H1 (cell line): ENCODE measurements around the gene CELSR3.

Source experiments
- CBX8 ChIP-seq: fragments of 300-800, 300-1000 bp; sonication (generic); IDR thresholded peaks from 2 replicates; pipeline ENCODE4 v1.7.1; 2016; ENCODE audit warnings: low read depth, low read length, borderline replicate concordance
- EZH2 ChIP-seq: fragments of 200-600 bp; sonication (generic); IDR thresholded peaks from 2 replicates; pipeline ENCODE4 v1.7.1; 2012; ENCODE audit warnings: low read depth, mild to moderate bottlenecking, moderate library complexity, low read length, inconsistent platforms; ENCODE audit not compliant: severe bottlenecking
- GABPA ChIP-seq: IDR thresholded peaks from 2 replicates; pipeline ENCODE4 v1.6.1; 2011; ENCODE audit warnings: mild to moderate bottlenecking, low read length, moderate library complexity, borderline replicate concordance; ENCODE audit not compliant: insufficient read depth
- HDAC2 ChIP-seq, 2 experiments: fragments of 300-600 bp in 1 of 2; sonication (generic) in 1 of 2; IDR thresholded peaks; 2 replicates each; pipeline ENCODE4 v1.6.1; 2011 to 2012; ENCODE audit warnings: low read depth in 2 of 2, low read length in 2 of 2, mild to moderate bottlenecking in 2 of 2, moderate library complexity in 2 of 2, borderline replicate concordance in 1 of 2, inconsistent platforms in 1 of 2
- POLR2A ChIP-seq, 2 experiments: IDR thresholded peaks; 1 replicate in 1 of 2; 2 replicates in 1 of 2; pipeline ENCODE4 v1.6.1; 2011; ENCODE audit warnings: low read depth in 2 of 2, low read length in 2 of 2, mild to moderate bottlenecking in 2 of 2; ENCODE audit errors: control extremely low read depth in 1 of 2
- POLR2AphosphoS5 ChIP-seq: IDR thresholded peaks from 2 replicates; pipeline ENCODE4 v1.6.1; 2011; ENCODE audit warnings: low read depth, low read length
- SRF ChIP-seq: IDR thresholded peaks from 2 replicates; pipeline ENCODE4 v1.6.1; 2011; ENCODE audit warnings: mild to moderate bottlenecking, low read depth, low read length, moderate library complexity
- TF ChIP-seq, protein P1 (sequence below), 3 experiments: IDR thresholded peaks; 1 replicate in 2 of 3; 2 replicates in 1 of 3; pipeline versions ENCODE4 v1.5.1 to v1.6.1; 2011; ENCODE audit warnings: low read length in 3 of 3, mild to moderate bottlenecking in 3 of 3, inconsistent platforms in 2 of 3, low read depth in 1 of 3, moderate library complexity in 1 of 3; ENCODE audit not compliant: insufficient read depth in 1 of 3; ENCODE audit errors: control extremely low read depth in 1 of 3
- TF ChIP-seq, protein P2 (sequence below): IDR thresholded peaks from 2 replicates; pipeline ENCODE4 v1.6.1; 2012; ENCODE audit warnings: low read length, inconsistent platforms
- TF ChIP-seq, protein P3 (sequence below): IDR thresholded peaks from 2 replicates; pipeline ENCODE4 v1.6.1; 2012; ENCODE audit warnings: inconsistent platforms

DNA sequence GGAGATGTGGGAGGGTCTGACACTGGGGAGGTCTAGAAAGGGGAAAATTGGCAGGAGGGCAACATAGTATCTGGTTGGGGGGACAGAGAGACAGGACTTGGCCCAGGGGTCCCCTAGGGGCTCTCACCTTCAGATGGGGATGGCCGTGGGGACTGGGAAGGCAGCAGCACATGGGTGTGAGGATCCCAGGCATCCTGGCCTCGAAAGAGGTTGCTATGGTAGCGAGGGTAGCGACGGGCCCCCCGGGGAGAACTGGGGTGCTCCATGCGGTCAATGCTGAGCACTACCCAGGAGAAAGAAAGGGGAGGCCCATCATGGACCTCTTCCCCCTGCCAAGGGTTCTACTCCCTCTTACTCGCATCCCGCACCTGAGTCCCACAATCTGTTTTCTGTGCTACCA, 15.0 kb downstream of the CELSR3 start:
- TF ChIP-seq GABPA (no peak), POLR2AphosphoS5 (no peak), POLR2A (IDR thresholded peaks at IDR 0.05; ENCODE audit: control extremely low read depth in 1 of 2, low read depth in 2 of 2, low read length in 2 of 2) (no peak), SRF (no peak), CBX8 (no peak), EZH2 (no peak), HDAC2 (IDR thresholded peaks at IDR 0.05; ENCODE audit: borderline replicate concordance in 1 of 2, low read depth in 2 of 2, low read length in 2 of 2) (no peak)
- TF ChIP-seq, protein P1, sequence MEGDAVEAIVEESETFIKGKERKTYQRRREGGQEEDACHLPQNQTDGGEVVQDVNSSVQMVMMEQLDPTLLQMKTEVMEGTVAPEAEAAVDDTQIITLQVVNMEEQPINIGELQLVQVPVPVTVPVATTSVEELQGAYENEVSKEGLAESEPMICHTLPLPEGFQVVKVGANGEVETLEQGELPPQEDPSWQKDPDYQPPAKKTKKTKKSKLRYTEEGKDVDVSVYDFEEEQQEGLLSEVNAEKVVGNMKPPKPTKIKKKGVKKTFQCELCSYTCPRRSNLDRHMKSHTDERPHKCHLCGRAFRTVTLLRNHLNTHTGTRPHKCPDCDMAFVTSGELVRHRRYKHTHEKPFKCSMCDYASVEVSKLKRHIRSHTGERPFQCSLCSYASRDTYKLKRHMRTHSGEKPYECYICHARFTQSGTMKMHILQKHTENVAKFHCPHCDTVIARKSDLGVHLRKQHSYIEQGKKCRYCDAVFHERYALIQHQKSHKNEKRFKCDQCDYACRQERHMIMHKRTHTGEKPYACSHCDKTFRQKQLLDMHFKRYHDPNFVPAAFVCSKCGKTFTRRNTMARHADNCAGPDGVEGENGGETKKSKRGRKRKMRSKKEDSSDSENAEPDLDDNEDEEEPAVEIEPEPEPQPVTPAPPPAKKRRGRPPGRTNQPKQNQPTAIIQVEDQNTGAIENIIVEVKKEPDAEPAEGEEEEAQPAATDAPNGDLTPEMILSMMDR (IDR thresholded peaks at IDR 0.05; ENCODE audit: control extremely low read depth in 1 of 3, insufficient read depth in 1 of 3, low read depth in 1 of 3, low read length in 3 of 3), result no peak
- TF ChIP-seq, protein P2, sequence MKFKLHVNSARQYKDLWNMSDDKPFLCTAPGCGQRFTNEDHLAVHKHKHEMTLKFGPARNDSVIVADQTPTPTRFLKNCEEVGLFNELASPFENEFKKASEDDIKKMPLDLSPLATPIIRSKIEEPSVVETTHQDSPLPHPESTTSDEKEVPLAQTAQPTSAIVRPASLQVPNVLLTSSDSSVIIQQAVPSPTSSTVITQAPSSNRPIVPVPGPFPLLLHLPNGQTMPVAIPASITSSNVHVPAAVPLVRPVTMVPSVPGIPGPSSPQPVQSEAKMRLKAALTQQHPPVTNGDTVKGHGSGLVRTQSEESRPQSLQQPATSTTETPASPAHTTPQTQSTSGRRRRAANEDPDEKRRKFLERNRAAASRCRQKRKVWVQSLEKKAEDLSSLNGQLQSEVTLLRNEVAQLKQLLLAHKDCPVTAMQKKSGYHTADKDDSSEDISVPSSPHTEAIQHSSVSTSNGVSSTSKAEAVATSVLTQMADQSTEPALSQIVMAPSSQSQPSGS, result no peak
- TF ChIP-seq, protein P3, sequence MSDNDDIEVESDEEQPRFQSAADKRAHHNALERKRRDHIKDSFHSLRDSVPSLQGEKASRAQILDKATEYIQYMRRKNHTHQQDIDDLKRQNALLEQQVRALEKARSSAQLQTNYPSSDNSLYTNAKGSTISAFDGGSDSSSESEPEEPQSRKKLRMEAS, result no peak
